ENCODE results near the gene GALNT15.

DNA sequence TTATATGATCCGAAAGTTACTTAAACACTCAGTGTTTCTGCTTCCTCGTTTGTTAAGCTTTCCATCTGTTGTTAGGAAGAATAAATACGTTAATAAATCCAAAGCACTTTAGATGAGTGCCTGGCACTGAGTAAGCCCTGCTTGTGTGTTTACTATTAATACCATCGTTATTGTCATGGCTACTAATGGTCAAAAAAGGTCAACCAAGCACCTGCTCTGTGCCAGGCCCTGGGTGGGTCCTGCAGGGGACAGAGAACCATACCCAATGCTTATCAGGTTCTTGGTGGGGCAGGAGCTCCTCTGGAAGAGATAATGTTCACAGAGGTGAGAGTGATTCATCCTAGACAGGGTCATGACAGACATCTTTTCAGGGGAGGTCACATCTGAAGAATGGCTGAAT lies 39.9 kb downstream of the GALNT15 start:
- no peak for TF ChIP-seq CTCF (IDR thresholded peaks at IDR 0.05)
- no peak for TF ChIP-seq POLR2AphosphoS5 (IDR thresholded peaks at IDR 0.05)
